ENCODE results near the gene SLC7A10. TPM values are rescaled to one million over a fixed set of nuclear protein-coding genes. Genes with fewer than 3 reads are reported as not detected.
"Not testable (repeated sequence)": the region's sequence is repeated elsewhere in the genome, so short reads cannot be mapped to it uniquely, and the experiment has no call there.

SLC7A10 gene
- total RNA-seq, 1 donor from 2014 or later = not detected

DNA sequence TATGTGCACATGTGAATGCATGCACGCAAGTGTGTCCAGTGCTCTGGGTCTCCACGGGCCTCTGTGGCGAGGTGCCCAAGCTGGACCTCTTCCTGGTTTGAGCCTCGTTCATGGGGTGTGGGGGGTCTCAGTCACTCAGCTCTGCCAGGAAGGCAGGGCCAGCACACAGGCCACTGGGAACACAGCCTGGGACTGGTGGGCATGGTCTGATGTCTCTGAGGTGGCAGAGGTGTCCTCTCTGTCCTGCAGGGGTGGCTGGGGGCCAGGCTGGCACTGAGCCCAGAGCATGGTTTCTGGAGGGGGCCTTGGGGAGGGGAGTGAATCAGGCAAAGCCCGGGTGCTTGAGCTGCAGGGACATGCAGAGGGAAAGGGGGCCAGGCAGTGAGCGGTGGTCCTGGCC is 22.1 kb downstream of the SLC7A10 start:
- no peak for DNase-seq (ENCODE audit: low read depth)

DNA sequence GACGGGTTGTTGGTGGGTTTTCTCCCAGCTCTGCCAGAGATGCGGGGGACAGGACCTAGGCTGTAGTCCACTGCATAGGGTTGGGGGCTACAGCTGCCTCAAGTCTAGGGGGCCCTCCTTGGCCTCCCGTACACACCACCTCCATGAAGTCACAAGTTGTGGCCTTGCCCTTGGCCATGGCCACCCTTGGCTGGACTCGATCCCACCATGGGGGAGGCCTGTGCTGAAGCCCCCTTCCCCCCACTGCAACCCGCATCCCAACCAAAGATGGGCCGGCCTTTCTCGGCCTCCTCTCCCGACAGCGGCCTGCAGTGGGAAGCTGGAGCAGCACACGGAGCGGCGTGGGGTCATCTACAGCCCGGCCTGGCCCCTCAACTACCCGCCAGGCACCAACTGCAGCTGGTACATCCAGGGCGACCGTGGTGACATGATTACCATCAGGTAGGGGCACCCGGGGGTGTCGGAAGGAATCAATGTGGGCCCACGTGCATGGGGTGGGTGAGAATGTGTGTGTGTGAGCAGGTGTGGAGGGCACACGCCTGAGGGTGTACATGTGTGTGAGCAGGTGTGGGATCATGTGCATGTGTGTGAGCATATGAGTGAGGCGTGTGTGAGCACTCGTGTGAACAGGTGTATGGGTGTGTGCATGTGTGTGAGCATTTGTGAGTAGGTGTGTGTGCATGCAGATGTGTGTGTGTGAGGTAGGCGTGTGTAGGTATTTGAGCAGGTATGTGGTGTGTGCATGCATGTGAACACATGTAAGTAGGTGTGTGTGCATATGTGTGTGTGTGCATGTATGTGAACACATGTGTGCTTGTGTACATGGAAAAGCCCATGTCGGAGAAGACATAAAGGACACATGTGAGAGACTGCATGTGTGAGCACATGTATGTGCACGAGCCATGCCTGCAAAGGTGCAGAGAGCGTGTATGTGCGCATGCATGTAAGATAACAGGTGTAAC is 22.8 kb downstream of the SLC7A10 start:
- DNase-seq (ENCODE audit: low read depth) = no peak

DNA sequence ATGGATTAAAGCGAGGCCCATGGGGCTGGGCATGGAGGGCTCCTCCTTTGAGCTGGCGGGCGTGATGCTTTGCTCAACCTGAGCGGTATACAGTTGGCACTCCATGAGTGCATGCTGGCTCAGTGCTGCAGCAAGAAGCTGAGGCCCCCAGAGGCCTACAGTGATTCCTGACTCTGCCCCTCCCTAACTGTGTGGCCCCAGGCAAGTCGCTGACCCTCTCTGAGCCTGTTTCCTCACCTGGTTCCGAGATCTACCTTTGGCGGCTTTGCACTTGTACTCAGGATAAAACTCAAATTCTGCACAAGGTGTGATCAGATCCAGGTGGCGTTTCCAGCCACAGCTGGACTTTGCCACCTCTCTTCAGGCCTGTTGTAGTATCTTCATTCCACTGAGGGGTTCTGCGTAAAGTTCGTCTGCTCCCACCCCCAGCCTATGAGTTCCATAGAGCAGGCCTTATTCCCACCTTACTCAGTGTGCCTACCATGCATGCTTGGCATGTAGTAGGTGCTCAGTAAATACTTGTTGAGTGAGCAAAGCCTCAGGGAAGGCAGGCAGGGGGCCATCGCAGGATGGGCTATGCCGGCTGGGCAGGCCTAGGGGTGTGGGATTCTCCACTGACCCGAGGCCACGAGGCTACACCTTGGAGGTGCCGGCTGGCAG is 23.6 kb downstream of the SLC7A10 start:
- no peak for DNase-seq (ENCODE audit: low read depth)

DNA sequence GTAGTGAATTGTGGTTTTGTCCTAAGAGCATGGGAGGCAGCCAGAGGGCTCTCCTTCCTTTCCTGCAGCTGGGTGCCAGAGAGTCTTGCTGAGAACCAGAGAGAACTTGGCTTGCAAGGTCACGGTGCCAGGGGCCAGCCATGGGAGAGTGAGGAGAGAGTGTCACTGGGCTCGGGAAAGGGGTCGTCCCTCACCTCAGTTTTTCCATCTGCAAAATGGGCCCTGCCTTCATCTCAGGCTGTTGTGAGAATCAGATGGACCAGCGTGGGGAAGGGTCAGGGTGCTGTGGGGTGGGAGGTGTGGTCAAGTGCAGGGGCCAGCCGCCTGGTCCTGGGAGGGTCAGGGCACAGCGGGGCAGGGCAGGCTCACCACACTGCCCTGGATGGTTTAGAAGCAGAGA is 24.2 kb downstream of the SLC7A10 start:
- no peak for DNase-seq (ENCODE audit: low read depth)

DNA sequence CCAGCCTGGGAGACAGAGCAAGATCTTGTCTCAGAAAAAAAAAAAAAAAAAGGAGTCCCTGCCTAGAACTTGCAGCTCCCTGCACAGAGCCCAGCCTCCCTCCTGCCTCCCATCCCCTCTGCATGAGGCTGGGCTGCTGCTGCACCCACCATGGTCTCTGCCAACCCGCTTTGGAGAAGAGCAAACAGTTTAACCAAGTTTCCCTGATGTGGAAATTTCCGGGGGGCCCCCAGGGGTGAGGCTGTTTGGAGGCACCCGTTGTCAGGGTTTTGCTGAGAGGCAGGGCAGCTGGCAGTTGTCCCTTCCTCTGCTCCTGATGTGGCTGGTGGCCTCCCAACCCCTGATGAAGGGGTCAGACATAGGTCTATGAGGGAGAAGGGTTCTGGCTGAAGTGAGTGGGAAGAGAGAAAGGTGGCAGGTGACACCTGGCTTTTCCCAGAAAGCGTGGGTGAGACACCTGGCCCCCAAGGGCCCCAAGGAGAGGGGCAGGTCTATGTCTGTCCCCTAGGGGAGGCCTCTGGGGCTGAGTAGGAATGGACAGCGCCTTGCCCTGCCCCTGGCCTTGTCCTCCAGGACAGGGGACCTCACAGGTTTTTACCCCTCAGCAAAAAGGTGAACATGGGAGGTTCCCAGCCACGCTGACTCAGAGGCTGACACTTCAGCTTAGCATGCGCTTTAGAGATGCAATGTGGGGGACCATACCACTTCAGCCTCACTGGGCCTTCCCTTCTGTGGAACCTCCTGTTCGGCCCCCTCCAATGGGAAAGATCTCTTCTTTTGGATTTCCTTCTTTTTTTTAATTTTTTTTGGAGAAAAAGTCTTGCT is 26.0 kb downstream of the SLC7A10 start:
- DNase-seq (ENCODE audit: low read depth) = no peak

DNA sequence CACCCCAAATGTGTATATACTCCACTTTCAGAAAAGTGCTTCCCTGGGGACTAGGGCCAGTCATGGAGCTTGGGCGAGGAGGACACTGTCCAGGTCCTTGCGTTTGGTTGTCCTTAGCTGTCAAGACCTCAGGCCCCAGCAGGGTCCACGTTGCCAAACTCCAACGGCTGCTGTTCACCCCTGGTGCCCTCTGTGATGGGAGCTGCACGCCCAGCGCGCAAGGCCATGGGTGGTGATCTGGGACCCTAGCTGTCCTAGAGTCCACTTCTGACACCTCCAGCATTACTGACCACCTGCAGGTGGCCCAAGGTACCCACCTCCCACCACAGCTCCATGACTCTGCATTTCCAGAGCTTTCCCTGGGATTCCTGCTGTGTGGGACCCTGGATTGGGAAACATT is 27.5 kb downstream of the SLC7A10 start:
- no peak for DNase-seq (ENCODE audit: low read depth)

DNA sequence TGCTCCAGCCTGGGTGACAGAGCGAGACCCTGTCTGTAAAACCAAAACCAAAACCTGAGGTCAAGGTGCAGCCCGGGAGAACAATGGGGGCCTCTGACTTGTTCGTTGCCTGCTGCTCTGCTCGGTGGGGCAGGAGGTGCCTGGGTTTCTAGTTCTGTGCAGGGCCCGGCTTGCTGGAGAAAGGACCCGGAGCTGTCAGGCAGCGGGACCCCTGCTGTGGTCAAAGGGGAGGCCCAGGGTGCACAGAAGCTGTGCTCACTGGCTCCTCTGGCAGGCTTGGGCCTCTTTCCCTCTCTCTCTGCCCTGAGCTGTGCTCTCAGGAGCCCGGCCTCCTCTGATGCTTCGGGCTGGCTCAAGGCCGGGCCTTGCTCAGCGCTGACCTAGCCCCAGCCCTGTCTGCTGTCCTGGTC is 28.1 kb downstream of the SLC7A10 start:
- DNase-seq (ENCODE audit: low read depth) = no peak

DNA sequence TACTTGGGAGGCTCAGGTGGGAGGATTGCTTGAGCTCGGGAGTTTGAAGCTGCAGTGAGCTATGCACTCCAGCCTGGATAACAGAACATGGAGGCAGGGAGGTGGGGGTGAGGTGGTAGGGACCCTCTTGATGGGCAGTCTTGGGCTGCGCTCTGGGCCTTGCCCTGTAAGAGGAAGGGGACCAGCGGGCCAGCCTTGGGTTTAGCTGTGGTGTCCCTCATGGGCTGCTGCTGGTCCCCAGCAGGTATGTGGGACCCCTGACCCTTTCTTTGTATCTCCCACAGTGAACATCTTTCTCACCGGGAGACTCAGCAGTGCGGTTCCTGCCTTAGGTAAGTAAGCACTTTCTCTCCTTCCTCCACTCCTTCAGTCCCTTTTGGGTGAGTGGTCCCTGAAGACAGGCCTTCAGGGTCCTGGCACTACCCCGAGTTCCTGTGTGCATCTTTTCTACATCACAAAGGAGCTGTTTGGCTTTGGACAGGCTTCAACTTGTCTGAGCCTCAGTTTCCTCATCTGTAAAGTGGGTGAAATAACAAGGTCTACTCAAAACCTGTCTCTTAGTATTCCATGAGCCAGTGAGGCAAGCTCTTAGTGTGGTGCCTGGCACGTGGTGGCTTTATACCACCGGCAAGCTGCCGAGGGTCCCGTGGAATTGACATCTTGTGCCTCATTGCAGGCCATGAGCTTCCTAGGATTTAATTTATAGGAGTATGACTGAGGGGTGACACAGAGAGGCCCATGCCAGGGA is 29.0 kb downstream of the SLC7A10 start:
- no peak for DNase-seq (ENCODE audit: low read depth)

DNA sequence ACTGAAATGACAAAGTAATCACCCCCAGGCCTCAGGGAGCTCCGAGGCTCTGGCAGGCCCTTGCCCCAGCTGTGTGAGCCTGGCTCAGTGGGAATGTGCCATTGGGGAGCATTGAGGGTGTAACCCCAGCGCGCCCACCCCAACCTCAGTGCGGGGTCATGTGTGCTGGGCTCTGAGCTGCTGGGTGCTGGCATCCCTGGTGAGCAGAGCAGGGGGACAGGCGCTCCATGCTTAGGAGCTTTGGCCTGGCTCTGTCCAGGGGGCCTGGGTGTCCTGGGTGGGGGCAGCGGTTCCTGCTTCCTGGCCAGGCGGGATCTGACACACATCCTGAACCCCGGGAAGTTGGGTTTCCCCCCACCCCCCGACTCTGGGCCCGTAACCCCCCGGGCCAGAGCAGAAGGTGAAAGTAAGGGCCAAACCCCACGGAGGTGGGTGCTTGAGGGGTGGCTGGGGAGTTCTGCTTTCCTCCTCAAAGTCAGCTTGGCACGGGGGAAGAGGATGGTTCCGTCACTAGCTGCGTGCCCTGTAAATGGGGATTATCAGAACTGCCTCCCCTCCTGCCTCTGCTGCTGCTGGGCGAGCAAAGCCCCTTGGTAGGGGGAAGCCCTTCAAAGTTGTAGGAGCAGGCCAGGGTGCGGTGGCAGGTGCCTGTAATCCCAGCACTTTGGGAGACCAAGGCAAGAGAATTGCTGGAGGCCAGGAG is 29.9 kb downstream of the SLC7A10 start:
- no peak for DNase-seq (ENCODE audit: low read depth)

DNA sequence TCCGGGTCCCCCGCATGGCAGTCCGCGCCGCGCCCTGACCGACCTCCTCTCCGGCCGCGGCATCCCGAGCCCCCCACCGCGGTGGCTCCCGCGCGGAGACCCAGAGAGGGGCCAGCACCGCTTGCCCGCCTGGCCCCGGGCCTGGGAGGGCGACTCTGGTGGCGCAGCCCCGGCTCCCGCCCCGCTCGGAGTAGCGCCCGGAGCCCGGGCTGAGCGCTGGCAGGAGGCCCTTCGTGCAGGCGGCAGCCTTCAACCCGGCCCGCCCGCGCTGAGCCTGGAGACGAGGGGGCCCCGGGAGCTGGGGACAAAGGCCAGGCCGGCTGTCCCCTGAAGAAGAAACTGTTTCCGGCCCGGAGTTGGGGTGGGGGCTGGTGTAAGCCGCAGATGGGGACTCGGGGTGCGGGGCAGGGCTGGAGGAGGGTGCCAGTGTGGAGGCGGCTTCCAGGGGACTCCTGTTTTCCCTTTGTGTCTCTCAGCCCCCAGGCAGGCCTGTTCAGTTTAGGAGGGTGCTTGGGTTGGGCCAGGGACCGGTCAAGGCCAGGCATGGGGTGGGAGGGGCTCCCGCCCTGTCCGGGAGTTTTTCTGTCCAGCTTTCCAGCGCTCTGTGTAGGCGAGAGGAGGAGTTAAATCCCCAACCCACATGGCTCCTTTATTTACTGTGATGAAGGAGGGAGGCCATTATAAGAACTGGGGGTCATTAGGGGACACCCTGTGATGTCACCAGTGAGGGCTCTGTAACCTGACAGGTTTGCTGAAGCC is 30.6 kb downstream of the SLC7A10 start:
- peak; percentile 59 for DNase-seq (ENCODE audit: low read depth)

DNA sequence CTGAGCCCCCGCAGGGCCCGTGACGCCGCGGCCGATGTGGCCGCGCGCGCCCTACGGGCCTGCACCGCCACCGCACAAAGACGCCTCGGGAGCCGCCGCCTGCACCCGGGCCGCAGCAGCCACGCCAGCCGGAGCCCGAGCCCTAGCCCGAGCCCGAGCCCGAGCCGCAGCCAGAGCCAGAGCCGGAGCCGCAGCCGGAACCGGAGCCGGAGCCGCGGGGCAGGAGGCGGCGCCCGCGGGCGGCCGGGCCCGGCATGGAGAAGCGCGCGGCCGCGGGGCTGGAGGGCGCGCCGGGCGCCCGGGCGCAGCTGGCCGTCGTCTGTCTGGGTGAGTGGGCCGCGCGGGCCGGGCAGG is 31.1 kb downstream of the SLC7A10 start:
- DNase-seq (ENCODE audit: low read depth) = peak; percentile 18

DNA sequence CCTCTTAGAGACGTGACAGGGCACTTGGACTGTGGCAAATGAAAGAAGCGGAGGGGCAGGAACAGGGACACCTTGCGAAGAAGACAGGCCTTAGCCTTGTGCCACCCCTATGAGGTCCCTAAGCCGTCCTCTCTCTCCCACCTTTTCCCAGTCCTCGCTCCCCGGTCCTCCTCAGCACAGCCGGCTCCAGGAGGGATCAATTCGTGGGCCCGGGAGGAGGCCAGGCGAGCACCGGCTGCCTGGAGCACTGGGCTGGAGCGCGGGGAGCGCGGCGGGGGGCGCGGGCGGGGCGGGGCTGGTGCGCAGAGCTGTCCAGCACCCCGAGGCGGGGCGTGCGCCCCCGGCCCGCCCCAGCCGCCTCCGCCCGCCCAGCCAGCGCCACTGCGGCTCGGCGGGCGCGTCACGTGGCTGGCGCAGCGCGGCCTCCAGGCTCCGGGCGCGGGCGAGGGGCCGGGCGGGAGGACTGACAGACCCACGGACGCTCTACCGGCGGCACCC is 31.7 kb downstream of the SLC7A10 start, which contains the start of gene LRP3:
TSS of gene LRP3 (plus strand) at position 466 of the 498 bp plus-strand sequence. CDS start 456 bp downstream, outside the sequence.
- peak; percentile 50 for DNase-seq (ENCODE audit: low read depth)

DNA sequence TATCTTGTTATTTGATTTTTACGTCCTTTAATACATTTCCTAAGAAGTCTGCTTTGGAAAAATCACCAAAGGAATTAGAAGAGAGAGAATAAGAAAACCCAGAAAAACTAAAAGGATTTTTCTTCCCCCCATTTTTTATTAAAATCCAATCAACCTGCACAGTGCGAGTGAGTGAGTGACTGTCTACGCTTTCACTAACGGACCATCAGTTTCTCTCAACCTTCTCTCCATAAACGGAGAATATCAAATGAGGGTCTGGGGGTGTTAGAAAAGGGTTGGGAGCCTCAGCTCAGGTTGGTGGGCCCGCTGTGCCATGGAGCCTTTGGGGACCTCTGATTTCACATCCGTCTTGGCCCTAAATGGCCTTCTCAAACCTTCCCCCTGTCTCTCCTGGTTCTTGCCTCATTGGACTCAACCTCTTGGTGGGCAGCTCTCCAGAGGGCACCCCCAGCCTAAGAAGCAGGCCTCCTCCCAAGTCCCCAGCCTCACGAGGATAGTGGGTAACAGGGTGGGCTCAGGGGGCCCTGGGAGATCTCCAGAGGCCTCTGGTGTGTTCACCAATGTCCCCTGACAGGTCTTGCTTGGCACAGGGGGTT is 32.3 kb downstream of the SLC7A10 start:
- DNase-seq (ENCODE audit: low read depth) = no peak

DNA sequence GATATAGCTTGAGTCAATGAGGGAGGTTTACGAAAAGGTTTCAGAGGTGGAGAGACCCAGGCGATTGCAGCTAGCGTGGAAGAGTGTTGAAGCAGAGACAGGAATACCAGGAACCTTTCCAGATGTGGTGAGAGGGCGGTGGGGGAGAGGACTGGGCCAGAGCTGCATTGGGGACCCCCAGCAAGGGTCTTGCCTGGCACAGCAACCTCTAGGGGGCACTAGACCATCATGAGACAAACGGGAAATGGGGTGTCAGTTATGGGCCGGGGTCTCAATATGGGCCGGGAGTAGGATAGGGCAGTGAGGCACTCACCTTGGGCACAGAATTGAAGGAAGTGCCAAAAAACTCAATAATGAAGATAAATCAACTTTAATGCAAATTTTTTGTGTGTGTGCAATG is 33.6 kb downstream of the SLC7A10 start:
- DNase-seq (ENCODE audit: low read depth) = no peak

DNA sequence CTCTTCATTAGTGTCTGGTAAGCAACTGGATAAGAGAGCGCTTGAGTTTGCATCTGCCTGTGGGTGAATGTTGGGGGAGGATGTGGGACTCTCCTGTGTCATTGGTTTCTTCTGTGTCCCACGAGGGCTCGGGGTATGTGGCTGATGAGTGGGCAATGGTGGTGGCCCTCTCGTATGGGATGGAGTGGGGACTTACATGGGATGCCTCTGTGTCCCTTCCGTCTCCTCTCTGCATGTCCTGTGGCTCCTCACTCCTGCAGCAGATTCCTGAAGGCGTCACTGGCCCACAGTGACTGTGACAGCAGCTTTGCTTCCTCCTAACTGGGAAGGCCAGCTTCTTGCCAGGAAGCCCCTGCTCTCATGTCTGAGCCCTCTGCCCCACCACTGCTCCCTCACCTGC is 34.1 kb downstream of the SLC7A10 start:
- DNase-seq (ENCODE audit: low read depth) = no peak

DNA sequence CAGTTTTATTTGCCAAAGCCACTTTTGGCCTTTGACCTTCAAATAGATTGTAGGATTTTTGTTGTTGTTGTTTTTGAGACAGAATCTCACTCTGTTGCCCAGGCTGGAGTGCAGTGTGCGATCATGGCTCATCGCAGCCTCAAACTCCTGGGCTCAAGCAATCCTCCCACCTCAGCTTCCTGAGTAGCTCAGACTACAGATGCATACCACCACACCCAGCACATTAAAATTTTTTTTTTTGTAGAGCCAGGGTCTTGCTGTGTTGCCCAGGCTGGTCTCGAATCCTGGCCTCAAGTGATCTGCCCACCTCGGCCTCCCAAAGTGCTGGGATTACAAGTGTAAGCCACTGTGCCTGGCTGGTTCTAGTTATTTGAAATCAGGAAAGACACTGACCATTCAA is 34.6 kb downstream of the SLC7A10 start:
- DNase-seq (ENCODE audit: low read depth) = not testable (repeated sequence)

DNA sequence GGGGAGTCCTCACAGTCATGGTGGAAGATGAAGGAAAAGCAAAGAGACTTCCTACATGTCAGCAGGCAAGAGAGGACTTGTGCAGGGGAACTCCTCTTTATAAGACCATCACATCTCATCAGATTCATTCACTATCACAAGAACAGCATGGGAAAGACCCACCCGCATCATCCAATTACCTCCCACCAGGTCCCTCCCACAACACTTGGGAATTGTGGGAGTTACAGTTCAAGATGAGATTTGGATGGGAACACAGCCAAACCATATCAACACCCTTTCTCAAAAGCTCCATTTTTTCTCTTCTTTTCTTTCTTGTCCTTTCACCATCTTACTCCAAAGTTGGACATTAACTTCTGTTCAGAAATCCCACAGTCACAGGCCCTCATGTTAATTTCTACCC is 36.2 kb downstream of the SLC7A10 start:
- no peak for DNase-seq (ENCODE audit: low read depth)

DNA sequence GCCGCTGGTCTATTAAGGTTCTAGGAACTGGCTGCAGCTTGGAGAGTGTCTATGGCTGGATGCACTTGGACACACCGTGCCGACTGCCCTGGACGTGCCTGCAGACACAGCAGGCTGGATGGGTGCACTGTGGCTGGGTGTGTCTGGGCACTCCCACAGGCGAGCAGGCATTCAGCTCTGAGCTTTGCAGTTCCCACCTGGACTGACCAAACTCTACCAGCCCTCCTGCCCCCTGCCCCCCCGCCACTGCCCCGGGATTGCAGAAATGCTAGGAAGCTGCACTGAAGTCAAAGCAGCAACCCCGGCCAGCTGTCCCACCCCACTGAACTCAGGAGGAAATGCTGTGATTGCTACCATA is 38.5 kb downstream of the SLC7A10 start:
- no peak for DNase-seq (ENCODE audit: low read depth)
